Tibial nerve (tissue), 4 donors: Measurements from ENCODE around the gene RELN.

Experiments
- CTCF ChIP-seq, 5 experiments: fragments of 200-600 bp in 3 of 5; fragments of 450-650 bp in 2 of 5; sonication (generic) in 3 of 5; IDR thresholded peaks; one replicate each; pipeline ENCODE4 v1.5.1; 2016 to 2019; ENCODE audit warnings: antibody characterized with exemption in 5 of 5, mild to moderate bottlenecking in 3 of 5, moderate library complexity in 2 of 5
- EP300 ChIP-seq, 2 donors: sonication (generic); formaldehyde crosslinking; IDR thresholded peaks; one replicate each; pipeline ENCODE4 v1.6.1; 2017; ENCODE audit warnings: antibody characterized with exemption in 2 of 2, mild to moderate bottlenecking in 1 of 2
- POLR2A ChIP-seq, 2 donors: fragments of 450-650 bp; IDR thresholded peaks; one replicate each; pipeline ENCODE4 v1.6.1; 2017; ENCODE audit warnings: antibody characterized with exemption in 2 of 2, mild to moderate bottlenecking in 2 of 2, moderate library complexity in 2 of 2

GRCh38 chr7:103791894-103792293 lies 197.6 kb downstream of the RELN start:
- TF ChIP-seq CTCF (IDR thresholded peaks at IDR 0.05) (no peak), POLR2A (IDR thresholded peaks at IDR 0.05) (no peak), EP300 (IDR thresholded peaks at IDR 0.05) (no peak)
